B cell (primary cell): Measurements from ENCODE around the gene GMPR. TPM values are rescaled to one million over a fixed set of nuclear protein-coding genes. Genes with fewer than 3 reads are reported as not detected.

Source experiments
- ATAC-seq: fragments of 200-7000 bp; cut with Tn5 transposase; one replicate; pipeline ENCODE4 v1.10.0; 2021; ENCODE audit warnings: low read depth, mild to moderate bottlenecking, moderate number of reproducible peaks, moderate library complexity
- CTCF ChIA-PET: fragments of 350-600 bp; sonication (Branson Sonifier 250); formaldehyde crosslinking; loops from one replicate; lab custom pipeline; 2021; ENCODE audit warnings: antibody characterized with exemption, inconsistent platforms; lab: Charles Lee
- POLR2A ChIA-PET: fragments of 350-600 bp; sonication (Branson Sonifier 250); formaldehyde crosslinking; loops from one replicate; lab custom pipeline; 2021; ENCODE audit warnings: antibody characterized with exemption; lab: Charles Lee
- DNase-seq: peaks from one replicate; pipeline ENCODE4 v3.0.0; 2013
- H2AFZ ChIP-seq: 2 replicates; pipeline ENCODE4 v1.6.1; 2012; ENCODE audit warnings: mild to moderate bottlenecking, low read depth, low read length; ENCODE audit not compliant: insufficient read depth, poor library complexity, severe bottlenecking
- H3K27ac ChIP-seq, 2 donors: 1 replicate in 1 of 2; 2 replicates in 1 of 2; pipeline ENCODE4 v1.5.1; 2012 to 2013; ENCODE audit warnings: low read length in 2 of 2, mild to moderate bottlenecking in 2 of 2, moderate library complexity in 1 of 2
- H3K27me3 ChIP-seq, 4 experiments: fragments of 200-600 bp in 1 of 4; sonication (generic) in 1 of 4; replicated peaks in 1 of 4; 1 replicate in 2 of 4; 2 replicates in 2 of 4; pipeline versions ENCODE4 v1.6.1 to v1.7.0; 2013 to 2016; ENCODE audit warnings: low read length in 3 of 4, mild to moderate bottlenecking in 2 of 4, mixed read lengths in 1 of 4, moderate library complexity in 1 of 4; ENCODE audit not compliant: insufficient read depth in 4 of 4, control insufficient read depth in 3 of 4; ENCODE audit errors: control extremely low read depth in 1 of 4
- H3K36me3 ChIP-seq, 2 experiments: replicated peaks in 1 of 2; 1 replicate in 1 of 2; 2 replicates in 1 of 2; pipeline versions ENCODE4 v1.6.1 to v1.7.1; 2013; ENCODE audit warnings: low read length in 1 of 2; ENCODE audit not compliant: insufficient read depth in 2 of 2, control insufficient read depth in 1 of 2; ENCODE audit errors: control extremely low read depth in 1 of 2, extremely low read depth in 1 of 2
- H3K4me1 ChIP-seq, 2 donors: fragments of 200-600 bp in 1 of 2; sonication (generic) in 1 of 2; 1 replicate in 1 of 2; 2 replicates in 1 of 2; pipeline versions ENCODE4 v1.5.1 to v1.6.1; 2013 to 2017; ENCODE audit warnings: low read length in 2 of 2; ENCODE audit not compliant: control insufficient read depth in 2 of 2, insufficient read depth in 2 of 2
- H3K4me2 ChIP-seq: replicated peaks from 2 replicates; pipeline ENCODE3; 2012; ENCODE audit warnings: mild to moderate bottlenecking, low read depth, low read length; ENCODE audit not compliant: poor library complexity, severe bottlenecking
- H3K4me3 ChIP-seq, 5 experiments: fragments of 200-600 bp in 1 of 5; sonication (generic) in 1 of 5; 1 replicate in 3 of 5; 2 replicates in 2 of 5; pipeline versions ENCODE4 v1.5.1 to v1.7.0; 2011 to 2016; ENCODE audit warnings: low read length in 4 of 5, mild to moderate bottlenecking in 4 of 5, low read depth in 2 of 5, control low read depth in 1 of 5, moderate library complexity in 1 of 5; ENCODE audit not compliant: insufficient read depth in 1 of 5; ENCODE audit errors: control extremely low read depth in 1 of 5, extremely low read depth in 1 of 5
- H3K79me2 ChIP-seq: fragments of 200-600 bp; sonication (generic); one replicate; pipeline ENCODE4 v1.6.0; 2016; ENCODE audit warnings: low read length; ENCODE audit not compliant: control insufficient read depth, insufficient read depth
- H3K9ac ChIP-seq: fragments of 200-600 bp; sonication (generic); 2 replicates; pipeline ENCODE4 v1.6.1; 2017; ENCODE audit warnings: mild to moderate bottlenecking, low read length, moderate library complexity
- H3K9me3 ChIP-seq, 3 donors: one replicate each; pipeline versions ENCODE4 v1.6.1 to v1.7.1; 2013; ENCODE audit warnings: low read length in 2 of 3; ENCODE audit not compliant: control insufficient read depth in 2 of 3, insufficient read depth in 1 of 3; ENCODE audit errors: control extremely low read depth in 1 of 3
- H4K20me1 ChIP-seq: 2 replicates; pipeline ENCODE4 v1.6.0; 2012; ENCODE audit warnings: mild to moderate bottlenecking, low read length; ENCODE audit not compliant: insufficient read depth, control insufficient read depth, poor library complexity, severe bottlenecking
- H3K27ac Mint-ChIP-seq: one replicate; pipeline ENCODE4 v1.8.0; 2021; ENCODE audit warnings: mixed read lengths
- H3K27me3 Mint-ChIP-seq: one replicate; pipeline ENCODE4 v1.8.0; 2021; ENCODE audit warnings: mixed read lengths
- H3K4me1 Mint-ChIP-seq: one replicate; pipeline ENCODE4 v1.8.0; 2021; ENCODE audit warnings: mixed read lengths
- H3K4me3 Mint-ChIP-seq: one replicate; pipeline ENCODE4 v1.8.0; 2021; ENCODE audit warnings: mixed read lengths
- H3K9me3 Mint-ChIP-seq: one replicate; pipeline ENCODE4 v1.8.0; 2022; ENCODE audit warnings: mixed read lengths; ENCODE audit not compliant: insufficient read depth
- EZH2 ChIP-seq: IDR thresholded peaks from 2 replicates; pipeline ENCODE4 v1.6.1; 2012; ENCODE audit warnings: borderline replicate concordance, low read depth, mild to moderate bottlenecking, moderate library complexity, low read length; ENCODE audit not compliant: insufficient read depth, poor library complexity, severe bottlenecking
- WGBS: methylation state at CpG from one replicate; pipeline ENCODE4 v1.1.5; 2013; ENCODE audit warnings: missing lambda C conversion rate; ENCODE audit not compliant: insufficient coverage; 5-methylcytosine and 5-hydroxymethylcytosine counted together
- intact Hi-C: fragments of 100-400 bp; cut with micrococcal nuclease; formaldehyde crosslinking; loops from one replicate; pipeline ENCODE4 v1.10.0; 2022
- polyA plus RNA-seq: library from polyadenylated mRNA; depleted of rRNA; stranded (reverse); fragments of >200 nt; gene quantifications from 2 replicates; pipeline ENCODE4 v1.2.3, GENCODE V29; 2012
- total RNA-seq, 2 donors: library from RNA; stranded (reverse); fragments of 120-200 nt in 1 of 2; gene quantifications; 1 replicate in 1 of 2; 2 replicates in 1 of 2; pipeline versions ENCODE4 v1.2.3 to v1.2.4, GENCODE V29; 2013 to 2022
- TF ChIP-seq, protein P1 (sequence below): fragments of 200-600 bp; IDR thresholded peaks from one replicate; pipeline ENCODE4 v1.8.0; 2022; ENCODE audit warnings: antibody characterized with exemption, mild to moderate bottlenecking

The GMPR gene
- total and polyA plus RNA-seq, 2 donors (not counting 1 experiment from before 2014, with no cell fraction given) = 0.82 TPM; not detected in 1

DNA sequence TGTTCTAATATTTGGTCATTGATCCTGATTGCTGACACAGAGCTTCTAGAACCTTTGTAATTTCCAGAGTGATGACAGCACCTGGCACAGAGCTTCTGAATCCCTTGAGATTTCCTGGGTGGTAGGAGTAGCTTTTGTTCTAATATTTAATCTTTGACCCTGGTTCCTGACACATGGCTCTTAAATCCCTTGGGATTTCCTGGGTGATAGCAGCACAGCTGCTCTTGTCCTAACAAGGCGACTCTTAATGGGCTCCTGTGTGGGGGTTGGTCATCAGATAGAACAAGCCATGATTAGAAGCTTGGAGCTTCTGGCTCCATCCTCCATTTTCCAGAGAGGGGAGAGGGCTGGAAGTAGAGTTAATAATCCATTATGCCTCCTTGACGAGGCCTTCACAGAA is 18.4 kb downstream of the GMPR start:
- intact Hi-C loops = no loop called here
- no peaks in the 10 kb centered on the region for H3K9me3 ChIP-seq
- Mint-ChIP-seq H3K9me3 (no peaks in the 10 kb centered on the region), H3K4me1 (no peaks in the 10 kb centered on the region), H3K27me3 (peaks cover 17% of the 10 kb centered on the region), H3K4me3 (no peak overlapping the region), H3K27ac (no peak overlapping the region)
- DNase-seq (no peak), ATAC-seq (no peak)
- no peak overlapping the region for H3K4me2 ChIP-seq
- ChIA-PET POLR2A (no interaction called here), CTCF (interaction anchor here (0.7 kb wide), 2 partner anchors 9 to 233 kb away, joined by 3 read pairs; no protein-coding TSS in a partner anchor)
- no peak overlapping the region for H3K27ac ChIP-seq
- WGBS = 83% methylated on average over 1 of the region's 2 CpGs
- TF ChIP-seq EZH2 = no peak
- TF ChIP-seq, protein P1, sequence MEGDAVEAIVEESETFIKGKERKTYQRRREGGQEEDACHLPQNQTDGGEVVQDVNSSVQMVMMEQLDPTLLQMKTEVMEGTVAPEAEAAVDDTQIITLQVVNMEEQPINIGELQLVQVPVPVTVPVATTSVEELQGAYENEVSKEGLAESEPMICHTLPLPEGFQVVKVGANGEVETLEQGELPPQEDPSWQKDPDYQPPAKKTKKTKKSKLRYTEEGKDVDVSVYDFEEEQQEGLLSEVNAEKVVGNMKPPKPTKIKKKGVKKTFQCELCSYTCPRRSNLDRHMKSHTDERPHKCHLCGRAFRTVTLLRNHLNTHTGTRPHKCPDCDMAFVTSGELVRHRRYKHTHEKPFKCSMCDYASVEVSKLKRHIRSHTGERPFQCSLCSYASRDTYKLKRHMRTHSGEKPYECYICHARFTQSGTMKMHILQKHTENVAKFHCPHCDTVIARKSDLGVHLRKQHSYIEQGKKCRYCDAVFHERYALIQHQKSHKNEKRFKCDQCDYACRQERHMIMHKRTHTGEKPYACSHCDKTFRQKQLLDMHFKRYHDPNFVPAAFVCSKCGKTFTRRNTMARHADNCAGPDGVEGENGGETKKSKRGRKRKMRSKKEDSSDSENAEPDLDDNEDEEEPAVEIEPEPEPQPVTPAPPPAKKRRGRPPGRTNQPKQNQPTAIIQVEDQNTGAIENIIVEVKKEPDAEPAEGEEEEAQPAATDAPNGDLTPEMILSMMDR = no peak
- H3K4me1 ChIP-seq = no peaks in the 10 kb centered on the region
- no peak overlapping the region for H3K4me3 ChIP-seq
- no peak overlapping the region for H3K9ac ChIP-seq
- no peaks in the 10 kb centered on the region for H4K20me1 ChIP-seq
- no peaks in the 10 kb centered on the region for H3K79me2 ChIP-seq
- H3K36me3 ChIP-seq = no peaks in the 10 kb centered on the region
- H3K27me3 ChIP-seq = peaks cover 0 to 2% (median 0%) of the 10 kb centered on the region in 4 experiments
- no peak overlapping the region for H2AFZ ChIP-seq

DNA sequence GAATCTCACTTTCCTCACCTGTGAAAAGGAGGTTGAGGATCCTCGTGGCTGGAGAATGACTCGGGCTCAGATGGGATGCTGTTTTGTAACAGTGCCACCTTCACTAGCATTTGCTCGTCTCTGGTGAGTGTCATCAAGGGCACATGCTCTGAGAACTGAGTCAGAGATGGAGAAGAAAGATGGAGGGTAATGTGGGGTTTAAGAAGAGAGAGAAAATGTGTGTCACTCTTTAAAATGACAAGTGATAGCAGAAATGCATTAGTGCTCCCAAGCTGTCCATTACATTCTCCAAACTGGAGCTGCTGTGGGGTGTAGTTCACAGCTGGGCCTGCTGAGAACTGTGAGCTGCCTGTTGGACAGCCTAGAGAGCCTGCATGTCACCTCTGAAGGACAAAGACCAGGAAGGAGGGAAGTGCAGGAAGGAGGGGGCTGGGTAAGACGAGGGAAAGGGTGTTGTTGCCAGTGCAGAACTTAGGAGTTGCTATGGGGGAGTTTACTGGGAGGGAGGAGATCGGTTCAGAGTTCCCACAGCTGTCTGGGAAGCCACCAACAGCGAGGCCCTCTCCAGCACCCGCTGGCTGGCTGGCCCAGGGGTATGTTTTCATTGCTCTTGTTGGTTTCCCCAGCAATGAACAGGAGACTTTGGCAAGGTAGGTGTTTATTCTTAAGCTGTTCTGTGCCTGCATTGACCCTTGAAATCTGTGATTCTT is 19.8 kb downstream of the GMPR start:
- no peak overlapping the region for H2AFZ ChIP-seq
- no peaks in the 10 kb centered on the region for H3K4me1 ChIP-seq
- H3K4me2 ChIP-seq = no peak overlapping the region
- ATAC-seq = no peak
- H3K27ac Mint-ChIP-seq = no peak overlapping the region
- H3K9ac ChIP-seq = no peak overlapping the region
- no peak overlapping the region for H3K4me3 ChIP-seq
- intact Hi-C loops = no loop called here
- no peak for DNase-seq
- POLR2A ChIA-PET = no interaction called here
- CTCF ChIA-PET = no interaction called here
- peaks cover 0 to 2% (median 0%) of the 10 kb centered on the region in 4 experiments for H3K27me3 ChIP-seq
- H4K20me1 ChIP-seq = no peaks in the 10 kb centered on the region
- H3K4me1 Mint-ChIP-seq = no peaks in the 10 kb centered on the region
- H3K36me3 ChIP-seq = no peaks in the 10 kb centered on the region
- peaks cover 17% of the 10 kb centered on the region for H3K27me3 Mint-ChIP-seq
- no peak overlapping the region for H3K4me3 Mint-ChIP-seq
- H3K79me2 ChIP-seq = no peaks in the 10 kb centered on the region
- H3K9me3 Mint-ChIP-seq = no peaks in the 10 kb centered on the region
- 80% methylated on average over 7 of the region's 7 CpGs for WGBS
- H3K9me3 ChIP-seq = no peaks in the 10 kb centered on the region
- H3K27ac ChIP-seq = no peak overlapping the region
- TF ChIP-seq, protein P1 = no peak
- no peak for TF ChIP-seq EZH2
